Measurements from ENCODE around the gene SH3BP5.

Gene SH3BP5

GRCh38 chr3:15298504-15298903 lies 33.9 kb downstream of the SH3BP5 start:
- TF ChIP-seq NFIC (IDR thresholded peaks at IDR 0.05): no peak
- no peak for TF ChIP-seq TAF1 (IDR thresholded peaks at IDR 0.05; ENCODE audit: low read depth)
- no peak for TF ChIP-seq USF1 (IDR thresholded peaks at IDR 0.05)
- no peak for TF ChIP-seq EP300 (IDR thresholded peaks at IDR 0.05; ENCODE audit: borderline replicate concordance)
- no peak for TF ChIP-seq ZBTB7A (IDR thresholded peaks at IDR 0.05; ENCODE audit: low read depth)
- TF ChIP-seq, protein P1, sequence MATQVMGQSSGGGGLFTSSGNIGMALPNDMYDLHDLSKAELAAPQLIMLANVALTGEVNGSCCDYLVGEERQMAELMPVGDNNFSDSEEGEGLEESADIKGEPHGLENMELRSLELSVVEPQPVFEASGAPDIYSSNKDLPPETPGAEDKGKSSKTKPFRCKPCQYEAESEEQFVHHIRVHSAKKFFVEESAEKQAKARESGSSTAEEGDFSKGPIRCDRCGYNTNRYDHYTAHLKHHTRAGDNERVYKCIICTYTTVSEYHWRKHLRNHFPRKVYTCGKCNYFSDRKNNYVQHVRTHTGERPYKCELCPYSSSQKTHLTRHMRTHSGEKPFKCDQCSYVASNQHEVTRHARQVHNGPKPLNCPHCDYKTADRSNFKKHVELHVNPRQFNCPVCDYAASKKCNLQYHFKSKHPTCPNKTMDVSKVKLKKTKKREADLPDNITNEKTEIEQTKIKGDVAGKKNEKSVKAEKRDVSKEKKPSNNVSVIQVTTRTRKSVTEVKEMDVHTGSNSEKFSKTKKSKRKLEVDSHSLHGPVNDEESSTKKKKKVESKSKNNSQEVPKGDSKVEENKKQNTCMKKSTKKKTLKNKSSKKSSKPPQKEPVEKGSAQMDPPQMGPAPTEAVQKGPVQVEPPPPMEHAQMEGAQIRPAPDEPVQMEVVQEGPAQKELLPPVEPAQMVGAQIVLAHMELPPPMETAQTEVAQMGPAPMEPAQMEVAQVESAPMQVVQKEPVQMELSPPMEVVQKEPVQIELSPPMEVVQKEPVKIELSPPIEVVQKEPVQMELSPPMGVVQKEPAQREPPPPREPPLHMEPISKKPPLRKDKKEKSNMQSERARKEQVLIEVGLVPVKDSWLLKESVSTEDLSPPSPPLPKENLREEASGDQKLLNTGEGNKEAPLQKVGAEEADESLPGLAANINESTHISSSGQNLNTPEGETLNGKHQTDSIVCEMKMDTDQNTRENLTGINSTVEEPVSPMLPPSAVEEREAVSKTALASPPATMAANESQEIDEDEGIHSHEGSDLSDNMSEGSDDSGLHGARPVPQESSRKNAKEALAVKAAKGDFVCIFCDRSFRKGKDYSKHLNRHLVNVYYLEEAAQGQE (IDR thresholded peaks at IDR 0.05; ENCODE audit: low read depth): no peak
- no peak for TF ChIP-seq EGR1 (IDR thresholded peaks at IDR 0.05)
- TF ChIP-seq FOXM1 (IDR thresholded peaks at IDR 0.05; ENCODE audit: borderline replicate concordance, low read depth): no peak
- no peak for TF ChIP-seq CEBPB (IDR thresholded peaks at IDR 0.05)
- no peak for TF ChIP-seq TCF12 (IDR thresholded peaks at IDR 0.05; ENCODE audit: low read depth)
- TF ChIP-seq CREB1 (IDR thresholded peaks at IDR 0.05; ENCODE audit: low read depth): no peak
- no peak for TF ChIP-seq TEAD4 (IDR thresholded peaks at IDR 0.05)
- TF ChIP-seq YY1 (IDR thresholded peaks at IDR 0.05; ENCODE audit: low read depth): no peak
- TF ChIP-seq, protein P2, sequence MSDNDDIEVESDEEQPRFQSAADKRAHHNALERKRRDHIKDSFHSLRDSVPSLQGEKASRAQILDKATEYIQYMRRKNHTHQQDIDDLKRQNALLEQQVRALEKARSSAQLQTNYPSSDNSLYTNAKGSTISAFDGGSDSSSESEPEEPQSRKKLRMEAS (IDR thresholded peaks at IDR 0.05): no peak
- no peak for TF ChIP-seq RAD21 (IDR thresholded peaks at IDR 0.05; ENCODE audit: low read depth)

DNA sequence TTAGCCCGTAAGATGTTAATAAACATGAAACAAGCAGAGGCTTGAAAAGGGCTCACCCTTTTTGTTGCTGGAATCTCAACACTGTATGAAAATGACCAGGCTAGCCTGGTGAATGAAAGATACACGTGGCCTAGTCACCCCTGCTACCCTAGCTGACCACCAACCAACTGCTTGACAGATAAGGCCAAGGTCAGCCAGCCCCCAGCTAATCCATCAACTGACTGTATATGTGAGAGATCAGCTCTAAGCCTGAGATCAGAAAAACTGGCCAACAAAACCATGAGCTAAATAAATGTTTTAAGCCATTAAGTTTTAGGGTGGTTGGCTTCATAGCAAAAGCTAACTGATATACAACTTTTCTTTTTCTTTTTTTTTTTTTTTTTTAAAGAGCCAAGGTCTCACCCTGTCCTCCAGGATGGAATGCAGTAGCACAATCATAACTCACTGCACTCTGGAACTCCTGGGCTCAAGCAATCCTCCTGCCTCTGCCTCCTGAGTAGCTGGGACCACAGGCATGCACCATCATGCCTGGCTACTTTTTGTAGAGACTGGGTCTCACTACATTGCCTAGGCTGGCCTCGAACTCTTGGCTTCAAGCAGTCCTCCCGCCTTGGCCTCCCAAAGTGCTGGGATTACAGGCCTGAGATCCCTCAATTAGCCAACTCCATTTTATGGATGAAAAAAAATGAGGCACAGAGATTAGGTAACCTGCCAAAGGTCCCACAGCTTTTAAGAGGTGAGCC lies 34.6 kb downstream of the SH3BP5 start:
- TF ChIP-seq FOXM1 (IDR thresholded peaks at IDR 0.05; ENCODE audit: borderline replicate concordance, low read depth) (no peak), TCF12 (IDR thresholded peaks at IDR 0.05; ENCODE audit: low read depth) (no peak), TEAD4 (IDR thresholded peaks at IDR 0.05) (no peak), ZBTB7A (IDR thresholded peaks at IDR 0.05; ENCODE audit: low read depth) (no peak), EGR1 (IDR thresholded peaks at IDR 0.05) (no peak), NFIC (IDR thresholded peaks at IDR 0.05) (no peak), RAD21 (IDR thresholded peaks at IDR 0.05; ENCODE audit: low read depth) (no peak), CREB1 (IDR thresholded peaks at IDR 0.05; ENCODE audit: low read depth) (no peak), USF1 (IDR thresholded peaks at IDR 0.05) (no peak), TAF1 (IDR thresholded peaks at IDR 0.05; ENCODE audit: low read depth) (no peak), CEBPB (IDR thresholded peaks at IDR 0.05) (no peak), EP300 (IDR thresholded peaks at IDR 0.05; ENCODE audit: borderline replicate concordance) (no peak), YY1 (IDR thresholded peaks at IDR 0.05; ENCODE audit: low read depth) (no peak)
- TF ChIP-seq, protein P1 (IDR thresholded peaks at IDR 0.05; ENCODE audit: low read depth): no peak
- TF ChIP-seq, protein P2 (IDR thresholded peaks at IDR 0.05): no peak

- TF ChIP-seq YY1 (IDR thresholded peaks at IDR 0.05; ENCODE audit: low read depth) (no peak), FOXM1 (IDR thresholded peaks at IDR 0.05; ENCODE audit: borderline replicate concordance, low read depth) (no peak), EGR1 (IDR thresholded peaks at IDR 0.05) (no peak), ZBTB7A (IDR thresholded peaks at IDR 0.05; ENCODE audit: low read depth) (no peak), NFIC (IDR thresholded peaks at IDR 0.05) (no peak), TEAD4 (IDR thresholded peaks at IDR 0.05) (no peak)
- TF ChIP-seq, protein P2 (IDR thresholded peaks at IDR 0.05): no peak
- TF ChIP-seq, protein P1 (IDR thresholded peaks at IDR 0.05; ENCODE audit: low read depth): no peak
Observed at GRCh38 chr3:15295506-15295905, 36.9 kb downstream of the SH3BP5 start.

- TF ChIP-seq CREB1 (IDR thresholded peaks at IDR 0.05; ENCODE audit: low read depth) (no peak), TCF12 (IDR thresholded peaks at IDR 0.05; ENCODE audit: low read depth) (no peak), RAD21 (IDR thresholded peaks at IDR 0.05; ENCODE audit: low read depth) (no peak), EP300 (IDR thresholded peaks at IDR 0.05; ENCODE audit: borderline replicate concordance) (no peak), USF1 (IDR thresholded peaks at IDR 0.05) (no peak), TAF1 (IDR thresholded peaks at IDR 0.05; ENCODE audit: low read depth) (no peak), TEAD4 (IDR thresholded peaks at IDR 0.05) (no peak), NFIC (IDR thresholded peaks at IDR 0.05) (no peak), CEBPB (IDR thresholded peaks at IDR 0.05) (no peak), FOXM1 (IDR thresholded peaks at IDR 0.05; ENCODE audit: borderline replicate concordance, low read depth) (no peak), ZBTB7A (IDR thresholded peaks at IDR 0.05; ENCODE audit: low read depth) (no peak), EGR1 (IDR thresholded peaks at IDR 0.05) (no peak), YY1 (IDR thresholded peaks at IDR 0.05; ENCODE audit: low read depth) (no peak)
- TF ChIP-seq, protein P2 (IDR thresholded peaks at IDR 0.05): no peak
- TF ChIP-seq, protein P1 (IDR thresholded peaks at IDR 0.05; ENCODE audit: low read depth): no peak
Observed at GRCh38 chr3:15294929-15295328, 37.5 kb downstream of the SH3BP5 start.

All from Ishikawa (cell line).